ENCODE results near the gene ATP6V1D. TPM values are rescaled to one million over a fixed set of nuclear protein-coding genes. Genes with fewer than 3 reads are reported as not detected.
"Not testable (repeated sequence)": the region's sequence is repeated elsewhere in the genome, so short reads cannot be mapped to it uniquely, and the experiment has no call there.

Gene ATP6V1D
- total RNA-seq, 1 donor from 2014 or later: 69.1 TPM

GRCh38 chr14:67370830-67371229, 11.2 kb upstream of the ATP6V1D start:
- DNase-seq (ENCODE audit: low spot score): no peak

DNA sequence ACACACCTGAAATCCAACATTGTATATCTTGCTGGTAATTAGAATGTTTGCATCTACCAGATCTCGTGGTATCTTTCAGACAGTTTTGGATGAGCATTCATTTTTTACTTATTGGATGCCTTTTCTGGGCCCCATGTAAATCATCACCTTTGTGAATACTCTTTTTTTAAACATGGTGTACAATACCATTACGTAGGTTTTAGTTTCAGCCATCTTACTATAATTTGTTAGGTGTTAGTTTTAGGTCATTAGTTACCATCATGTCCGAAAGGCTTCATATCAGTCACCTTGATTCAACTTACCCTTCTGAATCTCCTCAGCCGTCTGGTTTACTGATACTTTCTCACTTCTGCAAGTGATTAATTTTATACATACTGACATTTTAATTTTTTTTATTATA, 5.9 kb upstream of the ATP6V1D start:
- DNase-seq (ENCODE audit: low spot score): no peak

DNA sequence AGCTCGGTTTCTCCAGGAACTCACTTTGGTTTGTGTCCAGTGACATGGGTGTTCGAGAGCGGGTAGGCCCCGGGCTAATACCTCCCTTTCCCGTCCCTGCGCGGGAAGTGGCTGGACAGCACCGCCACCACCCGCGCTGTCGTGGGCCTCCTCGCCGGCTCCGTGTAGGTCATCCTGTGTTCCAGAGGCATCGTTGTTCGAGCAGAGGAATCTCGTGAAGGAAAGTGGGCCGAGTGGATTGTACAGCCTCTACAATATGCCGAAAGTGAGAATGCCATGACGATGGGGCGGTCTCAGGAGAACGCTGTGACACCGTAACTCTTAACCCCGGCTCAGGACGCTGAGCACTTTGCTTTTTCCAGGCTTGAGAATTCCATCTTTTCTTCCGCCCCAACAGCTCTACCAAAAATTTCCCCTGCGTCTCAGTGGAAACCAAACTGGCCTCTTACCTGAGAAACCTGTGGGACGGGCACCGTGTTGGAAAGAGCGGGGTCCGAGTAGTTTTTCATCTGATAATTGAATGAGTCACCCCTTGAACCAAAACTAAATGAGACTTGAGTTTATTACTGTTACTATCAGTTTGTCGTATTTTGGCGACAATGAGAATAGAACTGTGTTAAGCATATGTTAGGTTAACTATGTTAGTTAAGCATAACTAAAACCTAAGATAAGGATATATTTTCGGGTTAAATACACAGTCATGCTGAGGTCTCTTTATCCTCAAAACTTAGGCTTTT, 1.0 kb upstream of the ATP6V1D start:
- DNase-seq (ENCODE audit: low spot score): no peak

DNA sequence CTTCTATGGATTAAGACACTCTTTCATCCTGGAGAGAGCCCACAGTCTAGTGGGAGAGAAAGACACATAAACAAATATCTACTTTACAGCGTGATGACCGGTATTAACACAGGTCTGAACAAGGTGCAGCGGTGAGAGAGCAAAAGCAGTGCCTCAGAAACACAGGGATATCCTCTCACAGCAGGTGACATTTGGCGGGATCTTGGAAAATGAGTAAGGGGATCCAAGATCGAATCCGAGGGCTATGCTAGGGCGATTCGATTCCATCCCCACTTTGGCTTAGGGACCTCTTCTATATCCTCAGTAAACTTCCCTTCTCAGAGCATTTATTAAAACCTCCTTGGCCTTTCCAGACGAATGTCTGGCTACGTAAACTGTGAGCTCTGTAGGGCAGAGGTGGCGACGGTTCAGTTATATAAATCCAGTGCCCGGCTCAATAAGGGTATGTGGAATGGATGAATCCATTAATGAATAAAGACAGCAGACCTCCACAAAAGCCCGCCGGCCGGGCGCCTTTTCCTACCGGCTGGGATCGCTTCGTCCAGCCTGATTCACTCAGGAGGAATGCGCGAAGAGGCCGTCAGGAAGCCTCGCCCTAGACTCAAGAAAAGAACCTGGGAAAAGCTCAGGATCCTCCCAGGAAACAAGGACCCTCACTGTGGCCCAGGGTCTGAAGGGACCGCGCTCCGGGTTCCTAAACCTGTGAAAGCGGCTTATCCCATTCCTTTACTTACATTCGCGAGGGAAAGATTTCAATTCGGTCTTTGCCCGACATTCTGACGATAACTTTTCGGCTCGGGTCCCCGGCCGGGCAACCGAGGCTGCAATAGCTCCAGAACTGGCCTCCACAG, 455 bp downstream of the ATP6V1D start:
- no peak for DNase-seq (ENCODE audit: low spot score)

- DNase-seq (ENCODE audit: low spot score): no peak
Measured at GRCh38 chr14:67357969-67358354, 1.6 kb downstream of the ATP6V1D start.

DNA sequence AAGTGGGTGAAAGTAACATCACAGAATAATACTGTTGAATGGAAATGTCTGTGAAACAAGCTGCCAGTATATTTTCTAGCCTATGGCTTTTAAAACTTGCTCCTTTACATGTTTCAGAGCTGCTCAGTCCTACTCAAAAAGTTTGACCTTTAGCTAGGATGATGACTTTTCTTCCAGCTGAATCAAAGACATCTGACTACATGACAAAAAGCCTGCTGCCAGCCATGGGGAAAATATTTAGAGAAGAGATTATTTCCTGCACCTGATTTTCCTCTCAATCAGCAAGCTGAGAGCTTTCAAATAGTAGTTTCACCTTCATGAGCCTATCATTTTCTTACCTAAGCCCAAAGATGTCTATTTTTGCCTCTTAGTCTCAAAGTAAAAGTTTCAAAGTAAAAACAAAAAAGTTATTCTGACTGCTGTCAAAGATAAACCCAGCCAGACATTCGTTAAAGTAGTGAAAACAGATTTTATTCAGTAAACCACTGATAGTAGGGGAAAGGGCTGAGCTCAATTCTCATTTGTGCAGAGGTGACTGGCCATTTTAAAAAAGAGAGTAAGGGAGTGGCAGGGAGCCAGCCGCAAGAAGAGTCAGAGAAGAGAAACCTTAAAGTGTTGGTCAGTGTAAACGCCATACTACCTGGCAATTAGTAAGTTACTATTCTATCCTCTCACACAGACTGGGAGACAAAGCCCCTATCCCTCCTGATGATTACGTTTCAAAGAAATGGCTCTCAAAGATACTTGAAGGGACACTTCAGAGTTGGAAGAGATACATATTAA, 2.2 kb downstream of the ATP6V1D start:
- DNase-seq (ENCODE audit: low spot score): no peak

DNA sequence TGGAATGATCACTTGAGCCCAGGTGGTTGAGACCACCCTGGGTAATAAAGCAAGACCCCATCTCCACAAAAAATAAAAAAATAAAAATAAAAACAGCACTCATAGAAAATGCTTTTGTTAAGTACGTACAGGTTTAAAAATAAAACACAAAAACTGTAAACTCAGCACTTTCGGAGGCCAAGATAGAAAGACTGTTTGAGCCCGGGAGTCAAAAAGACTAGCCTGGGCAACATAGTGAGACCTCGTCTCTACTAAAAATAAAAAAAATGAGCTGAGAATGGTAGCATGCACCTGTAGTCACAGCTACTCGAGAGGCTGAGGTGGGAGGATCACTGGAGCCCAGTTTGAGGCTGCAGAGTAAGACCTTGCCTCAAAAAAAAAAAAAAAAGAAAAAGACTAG, 7.5 kb downstream of the ATP6V1D start:
- DNase-seq (ENCODE audit: low spot score): no peak

GRCh38 chr14:67345583-67345982, 14.0 kb downstream of the ATP6V1D start:
- no peak for DNase-seq (ENCODE audit: low spot score)

- no peak for DNase-seq (ENCODE audit: low spot score)
Measured at GRCh38 chr14:67343601-67344230, 15.9 kb downstream of the ATP6V1D start.

DNA sequence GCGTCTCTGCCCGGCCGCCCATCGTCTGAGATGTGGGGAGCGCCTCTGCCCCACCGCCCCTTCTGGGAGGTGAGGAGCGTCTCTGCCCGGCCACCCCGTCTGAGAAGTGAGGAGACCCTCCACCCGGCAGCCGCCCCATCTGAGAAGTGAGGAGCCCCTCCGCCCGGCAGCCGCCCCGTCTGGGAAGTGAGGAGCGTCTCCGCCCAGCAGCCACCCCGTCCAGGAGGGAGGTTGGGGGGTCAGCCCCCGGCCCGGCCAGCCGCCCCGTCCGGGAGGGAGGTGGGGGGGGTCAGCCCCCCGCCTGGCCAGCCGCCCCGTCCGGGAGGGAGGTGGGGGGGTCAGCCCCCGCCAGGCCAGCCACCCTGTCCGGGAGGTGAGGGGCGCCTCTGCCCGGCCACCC, 18.4 kb downstream of the ATP6V1D start:
- not testable (repeated sequence) for DNase-seq (ENCODE audit: low spot score)

DNA sequence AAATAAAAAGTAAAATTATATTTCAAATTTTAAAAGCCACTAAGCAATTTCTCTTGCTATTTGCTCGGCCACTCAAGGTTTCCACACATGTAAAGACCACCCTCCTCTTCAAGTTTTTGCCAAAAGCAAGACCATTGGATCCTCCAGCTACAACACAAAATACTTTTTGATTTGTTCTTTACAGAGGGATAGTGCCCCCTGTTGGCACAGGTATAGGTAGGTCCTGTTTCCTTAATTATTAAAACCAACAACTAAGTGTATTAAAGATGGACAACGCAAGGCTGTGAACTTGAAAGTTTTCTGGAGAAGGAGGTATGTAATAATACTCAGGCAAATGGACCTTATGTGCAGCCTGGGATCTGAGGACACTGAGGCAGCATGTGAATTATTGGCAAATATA, 23.8 kb downstream of the ATP6V1D start:
- DNase-seq (ENCODE audit: low spot score): no peak

GRCh38 chr14:67332468-67332867, 27.1 kb downstream of the ATP6V1D start:
- no peak for DNase-seq (ENCODE audit: low spot score)

DNA sequence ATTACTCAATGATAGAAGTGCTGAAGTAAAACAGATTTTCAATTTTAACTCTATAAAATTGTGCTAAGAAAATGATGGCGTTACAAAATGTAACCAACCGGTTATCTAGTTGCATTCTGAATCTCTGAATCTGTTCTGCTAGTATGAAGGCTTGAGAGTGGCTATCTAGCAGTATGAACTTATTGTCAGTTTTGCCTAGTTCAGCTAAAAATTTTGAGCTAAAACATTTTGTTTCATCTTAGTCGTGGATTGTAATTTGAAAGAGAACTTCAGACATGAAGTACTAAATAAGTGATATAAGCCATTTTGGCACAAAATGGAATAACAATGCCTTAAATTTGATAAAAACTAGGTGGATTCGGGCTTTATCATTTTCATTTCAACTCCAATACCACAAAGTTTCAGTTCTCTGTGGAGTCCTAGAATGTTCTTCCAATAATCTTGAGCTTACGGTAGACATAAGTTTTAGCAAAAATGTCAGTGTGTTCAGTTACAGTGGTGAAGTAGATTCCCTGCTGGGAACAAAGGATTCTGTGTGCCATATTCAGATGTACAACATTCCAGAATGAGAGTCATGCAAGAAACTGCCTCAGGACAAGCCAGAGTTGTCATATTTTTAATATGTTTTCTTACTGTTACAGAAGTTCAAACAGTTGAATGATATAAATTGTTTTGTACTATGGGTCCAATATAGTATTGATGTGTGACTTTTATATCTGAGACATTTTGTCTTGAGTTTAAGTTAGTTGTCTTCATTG, 28.1 kb downstream of the ATP6V1D start:
- no peak for DNase-seq (ENCODE audit: low spot score)

DNA sequence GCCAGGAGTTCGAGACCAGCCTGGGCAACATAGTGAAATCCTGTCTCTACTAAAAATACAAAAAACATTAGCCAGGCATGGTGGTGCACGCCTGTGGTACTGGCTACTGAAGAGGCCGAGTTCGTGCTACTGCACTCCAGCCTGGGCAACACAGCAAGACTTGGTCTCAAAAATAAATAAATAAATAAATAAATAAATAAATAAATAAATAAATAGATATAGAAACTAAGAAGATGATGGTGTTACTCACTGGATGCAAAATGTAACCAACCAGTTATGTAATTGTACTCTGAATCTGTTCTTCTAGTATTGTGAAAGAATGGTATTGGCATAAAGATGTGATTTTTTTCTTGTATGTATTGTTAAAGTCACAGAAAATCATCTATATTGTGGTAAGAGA, 29.9 kb downstream of the ATP6V1D start:
- not testable (repeated sequence) for DNase-seq (ENCODE audit: low spot score)

DNA sequence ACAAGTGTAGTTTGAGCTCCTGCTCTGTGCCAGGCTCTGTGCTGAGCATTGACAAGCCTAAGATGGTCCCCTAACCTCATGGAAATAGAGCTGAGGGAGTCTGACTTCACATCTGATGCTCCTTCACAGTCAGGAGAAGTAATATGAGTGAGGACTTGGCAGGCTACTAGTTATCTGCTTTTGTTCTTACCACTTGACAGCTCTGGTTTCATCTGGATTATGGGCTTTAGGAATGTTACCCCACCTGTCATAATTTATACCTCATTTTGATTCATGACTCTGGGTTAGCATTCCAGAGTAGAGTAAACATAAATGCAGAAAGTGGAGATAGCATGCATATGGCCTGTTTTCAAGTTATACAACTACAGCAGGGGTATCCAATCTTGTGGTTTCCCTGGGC, 40.5 kb downstream of the ATP6V1D start:
- no peak for DNase-seq (ENCODE audit: low spot score)

DNA sequence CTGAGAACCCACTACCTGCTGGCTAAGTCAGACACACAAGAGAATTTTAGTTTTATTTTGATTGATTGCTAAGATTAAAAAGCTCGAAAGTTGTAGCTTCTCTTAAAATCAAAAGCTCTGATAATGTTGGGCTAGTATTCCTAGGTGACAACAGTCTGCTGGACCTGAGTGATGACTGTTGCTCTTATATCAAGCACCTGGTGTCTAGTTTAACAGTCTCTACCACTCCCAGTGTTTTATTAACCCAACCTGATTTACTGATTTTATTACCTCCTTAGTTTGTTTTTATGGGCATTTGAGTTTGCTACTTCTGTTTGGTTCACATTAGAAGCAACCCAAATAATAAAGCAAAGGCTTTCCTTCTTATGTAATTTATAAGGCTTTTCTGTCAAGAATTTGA, 41.8 kb downstream of the ATP6V1D start:
- DNase-seq (ENCODE audit: low spot score): no peak

GRCh38 chr14:67313153-67313552, 46.5 kb downstream of the ATP6V1D start:
- DNase-seq (ENCODE audit: low spot score): no peak

DNA sequence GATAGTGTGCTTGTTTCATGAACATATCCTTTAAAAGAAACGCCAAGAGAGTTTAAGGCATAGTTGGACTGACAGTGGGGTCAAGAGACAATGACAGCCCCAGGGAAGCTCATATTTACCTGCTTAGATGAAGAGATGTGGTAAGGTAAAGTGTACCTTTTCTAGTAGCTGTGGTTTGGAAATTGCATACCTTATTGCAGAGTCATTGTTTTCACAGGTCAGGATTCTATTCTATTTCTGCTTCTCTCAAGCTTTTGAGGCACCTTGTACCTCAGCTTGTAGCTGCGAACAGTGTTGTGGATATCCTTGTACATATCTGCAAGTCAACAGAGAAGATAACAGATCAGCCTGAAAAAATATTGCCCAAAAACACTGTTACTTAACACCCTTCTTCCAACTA, 47.7 kb downstream of the ATP6V1D start:
- no peak for DNase-seq (ENCODE audit: low spot score)

Measured in mucosa of gallbladder (tissue), 1 donor.